Activated CD4-positive, CD25-positive, alpha-beta regulatory T cell (primary cell): ENCODE measurements around the gene EFNA1.

ENCODE experiments used
- DNase-seq, 4 experiments: peaks; one replicate each; lab custom pipeline; 2025; lab: John Stamatoyannopoulos, UW

EFNA1 gene

DNA sequence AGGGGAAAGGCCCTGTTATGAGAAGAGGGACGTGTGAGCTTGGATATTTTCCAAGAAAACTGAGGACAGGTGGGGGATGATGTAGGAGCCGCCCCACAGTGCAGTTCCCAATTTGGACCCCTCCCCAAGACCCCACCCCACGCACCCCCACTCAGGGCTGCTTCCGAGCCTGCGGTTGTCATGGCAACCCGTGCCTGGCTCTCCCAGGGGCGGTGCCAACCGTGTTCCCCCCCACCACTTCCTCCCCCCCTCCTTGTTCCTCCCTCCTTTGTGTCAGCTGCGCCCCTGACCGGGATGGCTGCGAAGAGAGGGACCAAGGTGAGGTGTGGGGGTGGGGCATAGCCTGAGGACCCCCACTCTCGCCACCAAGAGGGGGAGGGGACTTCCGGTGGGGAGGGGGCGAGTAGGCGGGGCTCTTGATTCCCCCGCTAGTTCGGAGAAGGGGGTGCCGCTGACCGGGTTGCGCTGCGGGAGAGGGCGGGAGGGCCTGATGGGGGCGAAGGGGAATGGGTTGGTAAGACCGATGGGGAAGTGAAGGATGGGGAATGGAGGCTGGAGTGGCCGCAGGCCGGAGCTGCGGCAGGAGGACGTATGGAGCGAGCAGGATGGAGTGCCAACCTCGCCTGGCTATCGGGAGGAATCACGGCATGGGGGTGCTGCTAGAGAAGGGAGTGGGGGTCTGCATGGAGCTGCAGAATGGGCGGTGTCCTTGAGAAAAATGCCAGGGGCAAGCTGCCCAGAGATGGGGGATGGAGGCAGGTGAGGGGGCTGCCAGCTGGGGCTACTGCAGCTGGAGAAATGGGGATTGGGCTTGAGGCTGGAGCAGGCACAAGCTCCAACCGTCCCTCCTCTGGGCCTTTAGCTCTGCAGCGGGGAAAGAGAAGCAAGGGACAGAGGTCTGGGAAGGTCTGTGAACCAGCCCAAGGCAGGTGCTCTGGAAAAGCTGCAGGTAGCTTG lies 46.9 kb downstream of the EFNA1 start:
- peak in 3 of 4 experiments; percentile 26 to 39 (median 33) for DNase-seq

DNA sequence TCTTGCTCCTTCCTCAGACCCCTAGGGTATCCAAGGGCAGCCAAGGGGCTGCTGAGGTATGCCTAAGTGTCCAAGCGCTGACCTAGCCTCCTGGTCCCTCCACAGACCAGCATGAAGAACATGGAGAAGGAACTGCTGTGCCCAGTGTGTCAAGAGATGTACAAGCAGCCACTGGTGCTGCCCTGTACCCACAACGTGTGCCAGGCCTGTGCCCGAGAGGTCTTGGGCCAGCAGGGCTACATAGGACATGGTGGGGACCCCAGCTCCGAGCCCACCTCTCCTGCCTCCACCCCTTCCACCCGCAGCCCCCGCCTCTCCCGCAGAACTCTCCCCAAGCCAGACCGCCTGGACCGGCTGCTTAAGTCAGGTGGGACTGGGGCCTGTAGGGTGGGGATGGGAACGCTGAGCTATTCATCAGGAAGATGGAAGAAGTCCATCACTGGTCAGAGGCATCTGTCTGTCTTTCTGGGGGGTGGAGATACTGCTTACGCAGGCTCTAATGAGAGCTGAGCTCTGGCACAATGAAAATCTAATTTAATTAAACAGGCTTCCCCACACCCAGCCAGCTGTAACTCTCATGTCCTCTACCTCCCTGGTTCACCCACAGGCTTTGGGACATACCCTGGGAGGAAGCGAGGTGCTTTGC lies 47.7 kb downstream of the EFNA1 start:
- DNase-seq, result no peak

DNA sequence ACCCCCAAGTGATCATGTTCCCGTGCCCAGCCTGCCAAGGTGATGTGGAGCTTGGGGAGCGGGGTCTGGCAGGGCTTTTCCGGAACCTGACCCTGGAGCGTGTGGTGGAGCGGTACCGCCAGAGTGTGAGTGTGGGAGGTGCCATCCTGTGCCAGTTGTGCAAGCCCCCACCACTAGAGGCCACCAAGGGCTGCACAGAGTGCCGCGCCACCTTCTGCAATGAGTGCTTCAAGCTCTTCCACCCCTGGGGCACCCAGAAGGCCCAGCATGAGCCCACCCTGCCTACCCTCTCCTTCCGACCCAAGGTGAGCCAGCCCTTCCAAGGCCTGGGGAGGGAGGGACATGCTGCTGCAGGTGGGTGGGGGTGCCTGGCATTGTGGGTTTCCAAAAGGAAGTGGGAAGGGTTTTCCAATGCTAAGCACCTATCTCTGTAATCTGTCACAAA lies 48.3 kb downstream of the EFNA1 start:
- no peak for DNase-seq

DNA sequence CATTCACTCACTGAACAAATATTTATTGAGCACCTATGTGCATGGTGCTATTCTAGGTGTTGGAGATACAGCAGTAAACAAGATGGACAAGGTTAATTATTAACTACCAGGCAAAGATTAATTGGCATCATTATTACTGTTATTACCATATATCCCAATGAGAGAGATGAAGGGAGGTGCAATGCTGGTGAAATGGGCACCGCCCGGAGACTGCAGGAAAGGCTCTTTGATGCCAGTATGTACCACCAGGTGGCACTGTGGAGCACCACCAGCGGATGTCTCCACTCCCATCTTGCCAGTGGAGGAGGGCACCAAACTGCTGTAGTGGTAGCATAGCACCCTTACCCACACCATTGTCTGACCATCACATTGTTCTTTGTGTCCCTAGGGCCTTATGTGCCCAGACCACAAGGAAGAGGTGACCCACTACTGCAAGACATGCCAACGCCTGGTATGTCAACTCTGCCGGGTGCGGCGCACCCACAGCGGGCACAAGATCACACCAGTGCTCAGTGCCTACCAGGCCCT lies 48.9 kb downstream of the EFNA1 start:
- peak; percentile 66 to 83 (median 76) for DNase-seq

DNA sequence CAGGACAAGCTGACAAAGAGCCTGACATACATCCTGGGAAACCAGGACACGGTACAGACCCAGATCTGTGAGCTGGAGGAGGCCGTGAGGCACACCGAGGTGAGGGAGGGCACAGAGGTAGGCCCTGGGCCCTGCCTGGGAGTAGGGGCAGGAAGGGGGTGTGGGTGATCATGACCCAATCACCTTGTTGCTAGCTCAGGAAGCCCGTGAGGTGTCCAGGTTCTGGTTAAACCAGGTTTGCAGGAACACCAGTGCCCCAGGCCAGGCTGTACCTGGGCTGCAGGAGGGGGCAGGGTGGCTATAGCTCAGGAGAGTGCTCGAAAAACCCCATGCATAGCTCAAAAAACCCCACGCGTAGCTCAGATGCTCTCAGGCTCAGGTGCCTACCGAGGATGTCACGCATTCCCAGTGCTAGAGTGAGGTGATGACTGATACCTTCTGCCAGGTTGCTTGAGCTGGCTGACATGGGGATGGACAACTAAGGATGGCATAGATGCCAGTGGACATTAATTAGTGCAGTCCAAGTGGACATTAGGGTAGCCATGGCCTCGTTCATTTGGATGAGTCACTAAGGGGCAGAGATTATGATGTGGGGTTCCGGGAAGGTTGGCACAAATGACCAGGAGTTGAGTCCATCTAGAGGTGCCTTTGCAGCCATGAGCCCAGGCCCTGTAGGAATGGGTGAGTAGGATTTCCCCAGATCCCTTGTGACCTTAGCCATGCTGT lies 49.7 kb downstream of the EFNA1 start:
- DNase-seq, result no peak

DNA sequence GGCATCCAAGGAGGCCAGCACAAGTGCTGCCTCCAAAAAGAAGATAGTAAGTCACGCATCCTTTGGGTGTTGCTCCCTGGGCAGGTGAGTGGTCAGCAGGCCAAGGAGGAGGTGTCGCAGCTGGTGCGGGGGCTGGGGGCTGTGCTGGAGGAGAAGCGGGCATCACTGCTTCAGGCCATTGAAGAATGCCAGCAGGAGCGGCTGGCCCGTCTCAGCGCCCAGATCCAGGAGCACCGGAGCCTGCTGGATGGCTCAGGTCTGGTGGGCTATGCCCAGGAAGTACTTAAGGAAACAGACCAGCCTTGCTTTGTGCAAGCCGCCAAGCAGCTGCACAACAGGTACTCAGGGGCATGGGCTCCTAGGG lies 50.2 kb downstream of the EFNA1 start:
- no peak for DNase-seq

DNA sequence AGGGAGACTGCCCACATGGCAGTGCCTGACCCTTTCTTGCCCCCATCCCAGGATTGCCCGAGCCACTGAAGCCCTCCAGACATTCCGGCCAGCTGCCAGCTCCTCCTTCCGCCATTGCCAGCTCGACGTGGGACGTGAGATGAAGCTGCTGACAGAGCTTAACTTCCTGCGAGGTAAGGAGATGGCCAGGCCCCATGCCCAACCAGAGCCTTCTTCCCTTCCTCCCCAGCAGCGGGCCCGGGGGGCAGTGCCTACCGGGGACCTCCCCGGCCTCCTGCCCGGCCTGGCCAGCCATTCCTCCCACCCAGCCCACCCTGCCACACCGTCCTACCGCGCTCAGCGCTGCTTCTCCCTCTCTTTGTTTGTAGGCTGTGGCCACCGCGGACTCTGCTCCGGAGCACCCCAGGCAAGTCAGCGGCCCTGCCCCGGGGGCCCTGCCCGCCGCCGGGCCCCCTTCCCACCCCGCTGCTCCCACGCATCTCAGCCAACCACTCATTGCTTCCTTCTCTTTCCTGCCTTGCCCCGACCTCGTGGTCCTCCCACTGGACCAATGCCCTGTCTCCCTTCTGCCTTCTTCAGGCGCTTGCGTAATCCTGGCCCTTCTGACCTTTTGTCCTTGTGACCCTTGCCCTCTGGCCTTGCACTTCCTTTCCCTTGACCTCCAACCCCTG lies 50.9 kb downstream of the EFNA1 start:
- DNase-seq, result no peak

DNA sequence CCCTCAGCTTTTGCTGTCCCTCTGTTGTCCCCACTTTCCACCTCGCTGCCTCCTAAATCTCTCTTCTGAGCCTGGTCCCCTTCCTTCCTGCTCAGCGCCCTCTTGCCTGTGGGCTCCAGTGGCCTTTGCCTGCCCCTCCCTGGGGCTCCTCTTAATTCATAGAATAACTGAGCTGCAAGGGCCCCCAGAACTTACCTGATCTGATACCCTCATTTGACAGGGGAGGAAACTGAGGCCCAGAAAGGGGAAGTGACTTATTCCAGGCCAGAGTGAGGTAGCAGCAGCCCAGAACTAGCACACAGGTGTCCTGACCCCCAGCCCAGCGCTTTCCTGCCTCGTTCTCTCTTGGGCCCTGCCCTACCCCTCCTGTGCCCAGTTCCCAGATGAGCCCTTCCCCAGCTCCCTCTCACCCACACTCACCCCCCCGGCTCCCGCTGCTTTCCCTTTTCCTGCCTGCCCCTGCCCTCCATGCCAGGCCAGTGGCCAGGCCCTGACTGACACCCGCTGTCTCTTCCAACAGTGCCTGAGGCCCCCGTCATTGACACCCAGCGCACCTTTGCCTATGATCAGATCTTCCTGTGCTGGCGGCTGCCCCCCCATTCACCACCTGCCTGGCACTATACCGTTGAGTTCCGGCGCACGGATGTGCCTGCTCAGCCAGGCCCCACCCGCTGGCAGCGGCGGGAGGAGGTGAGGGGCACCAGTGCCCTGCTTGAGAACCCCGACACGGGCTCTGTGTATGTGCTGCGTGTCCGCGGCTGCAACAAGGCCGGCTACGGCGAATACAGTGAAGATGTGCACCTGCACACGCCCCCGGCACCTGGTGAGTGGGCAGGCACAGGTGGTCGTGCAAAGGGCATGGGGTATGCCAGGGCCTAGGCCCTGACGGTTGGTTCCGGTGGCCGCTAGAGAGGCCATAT lies 51.7 kb downstream of the EFNA1 start:
- DNase-seq, result no peak

DNA sequence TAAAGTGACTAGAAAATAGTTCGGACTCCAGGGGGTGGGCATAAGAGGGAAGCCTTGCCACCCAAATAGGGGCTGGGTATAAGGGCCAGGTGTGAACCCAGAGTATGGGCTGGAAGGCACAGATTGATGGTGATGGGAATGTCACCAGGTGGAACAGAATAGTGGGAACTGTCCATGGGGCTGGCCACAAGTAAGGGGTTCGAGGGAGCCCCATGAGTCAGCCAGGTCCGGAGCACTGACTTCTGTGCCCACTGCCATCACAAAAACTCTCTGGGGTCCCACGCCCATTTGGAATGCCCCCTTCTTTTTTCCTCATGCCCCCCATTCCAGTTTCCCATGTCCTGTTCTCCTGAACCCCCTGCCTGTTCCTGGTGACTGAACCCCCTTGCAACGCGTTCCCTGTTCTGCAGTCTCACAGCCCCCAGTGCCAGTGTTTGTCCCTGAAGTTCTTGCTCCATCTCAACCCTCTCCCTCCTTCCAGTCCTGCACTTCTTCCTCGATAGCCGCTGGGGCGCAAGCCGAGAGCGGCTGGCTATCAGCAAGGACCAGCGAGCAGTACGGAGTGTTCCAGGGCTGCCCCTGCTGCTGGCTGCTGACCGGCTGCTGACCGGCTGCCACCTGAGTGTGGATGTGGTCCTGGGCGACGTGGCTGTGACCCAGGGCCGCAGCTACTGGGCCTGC lies 53.8 kb downstream of the EFNA1 start:
- no peak for DNase-seq

DNA sequence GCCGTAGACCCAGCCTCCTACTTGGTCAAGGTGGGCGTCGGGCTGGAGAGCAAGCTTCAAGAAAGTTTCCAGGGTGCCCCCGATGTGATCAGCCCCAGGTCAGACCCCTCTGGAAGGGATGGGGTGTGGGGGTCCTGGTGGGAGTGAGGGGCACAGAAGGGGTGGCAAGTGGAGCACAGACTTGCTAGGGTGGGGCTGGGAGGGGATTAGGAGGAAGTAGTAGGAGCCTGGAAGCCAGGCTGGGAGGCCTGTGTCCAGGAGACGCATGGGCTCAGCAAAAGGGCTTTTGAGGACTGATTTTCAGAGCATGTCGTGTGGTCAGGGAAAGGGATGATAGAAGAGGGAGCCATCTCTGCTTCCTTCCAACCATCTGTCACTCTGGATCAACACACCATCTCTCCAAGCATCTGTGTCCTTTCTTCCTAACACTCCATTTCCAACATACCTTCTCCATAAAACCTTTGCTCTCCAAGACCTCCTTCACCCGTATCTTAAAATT lies 54.4 kb downstream of the EFNA1 start:
- DNase-seq, result no peak

DNA sequence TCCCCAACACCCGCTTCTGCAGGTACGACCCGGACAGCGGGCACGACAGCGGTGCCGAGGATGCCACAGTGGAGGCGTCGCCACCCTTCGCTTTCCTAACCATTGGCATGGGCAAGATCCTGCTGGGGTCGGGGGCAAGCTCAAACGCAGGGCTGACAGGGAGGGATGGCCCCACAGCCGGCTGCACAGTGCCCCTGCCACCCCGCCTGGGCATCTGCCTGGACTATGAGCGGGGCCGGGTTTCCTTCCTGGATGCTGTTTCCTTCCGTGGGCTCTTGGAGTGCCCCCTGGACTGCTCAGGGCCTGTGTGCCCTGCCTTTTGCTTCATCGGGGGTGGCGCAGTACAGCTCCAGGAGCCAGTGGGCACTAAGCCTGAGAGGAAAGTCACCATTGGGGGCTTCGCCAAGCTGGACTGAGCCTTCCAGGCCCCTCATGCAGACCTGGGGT lies 56.1 kb downstream of the EFNA1 start:
- DNase-seq, result no peak

DNA sequence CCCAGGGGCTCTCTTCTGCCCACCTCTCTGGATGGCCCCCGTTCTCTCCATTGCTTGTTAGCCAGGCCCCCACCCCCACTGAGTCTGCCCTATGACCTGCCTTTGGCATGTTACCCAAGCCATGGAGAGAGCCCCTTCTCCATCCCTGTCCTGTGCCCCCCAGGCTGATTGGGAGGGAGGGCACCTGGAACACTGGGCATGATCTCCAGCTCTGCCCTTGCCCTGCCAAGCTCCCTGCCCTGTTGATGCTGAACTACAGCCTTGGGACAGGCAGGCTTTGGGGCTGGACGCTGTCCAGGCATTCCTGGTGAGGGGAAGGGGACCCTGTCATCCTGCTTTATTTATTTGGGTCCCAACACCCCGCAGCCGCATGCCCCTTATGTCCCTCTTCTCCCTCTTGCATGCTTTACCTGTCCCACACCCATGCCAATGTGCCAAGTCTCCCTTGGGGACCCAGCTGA lies 56.7 kb downstream of the EFNA1 start:
- DNase-seq, result no peak
